ENCODE results near the gene SCARB1.

The SCARB1 gene

GRCh38 chr12:124733086-124733485, 130.6 kb downstream of the SCARB1 start:
- H3K27ac ChIP-seq = no peak overlapping the region
- TF ChIP-seq ZFX (IDR thresholded peaks at IDR 0.05; ENCODE audit: borderline replicate concordance) (no peak), CTCF (IDR thresholded peaks at IDR 0.05) (no peak)

GRCh38 chr12:124732275-124733075, 131.2 kb downstream of the SCARB1 start:
- no peak for TF ChIP-seq CTCF (IDR thresholded peaks at IDR 0.05)
- no peak for TF ChIP-seq ZFX (IDR thresholded peaks at IDR 0.05; ENCODE audit: borderline replicate concordance)
- no peak overlapping the region for H3K27ac ChIP-seq

GRCh38 chr12:124731869-124732268, 131.8 kb downstream of the SCARB1 start:
- H3K27ac ChIP-seq = no peak overlapping the region

GRCh38 chr12:124730455-124730932, 133.2 kb downstream of the SCARB1 start:
- TF ChIP-seq CTCF (IDR thresholded peaks at IDR 0.05) (no peak), ZFX (IDR thresholded peaks at IDR 0.05; ENCODE audit: borderline replicate concordance) (no peak)
- H3K27ac ChIP-seq = no peak overlapping the region

More at GRCh38 chr12:124731869-124732268, 131.8 kb downstream of the SCARB1 start:
- TF ChIP-seq ZFX (IDR thresholded peaks at IDR 0.05; ENCODE audit: borderline replicate concordance) (no peak), CTCF (IDR thresholded peaks at IDR 0.05) (no peak)

- TF ChIP-seq ZFX (IDR thresholded peaks at IDR 0.05; ENCODE audit: borderline replicate concordance) (no peak), CTCF (IDR thresholded peaks at IDR 0.05) (no peak)
- no peak overlapping the region for H3K27ac ChIP-seq
Observed at GRCh38 chr12:124727922-124728321, 135.7 kb downstream of the SCARB1 start.

GRCh38 chr12:124727264-124727800, 136.3 kb downstream of the SCARB1 start:
- no peak for TF ChIP-seq CTCF (IDR thresholded peaks at IDR 0.05)
- no peak for TF ChIP-seq ZFX (IDR thresholded peaks at IDR 0.05; ENCODE audit: borderline replicate concordance)
- no peak overlapping the region for H3K27ac ChIP-seq

All from 22Rv1 (cell line).